Measurements from ENCODE around the gene GPR137.

DNA sequence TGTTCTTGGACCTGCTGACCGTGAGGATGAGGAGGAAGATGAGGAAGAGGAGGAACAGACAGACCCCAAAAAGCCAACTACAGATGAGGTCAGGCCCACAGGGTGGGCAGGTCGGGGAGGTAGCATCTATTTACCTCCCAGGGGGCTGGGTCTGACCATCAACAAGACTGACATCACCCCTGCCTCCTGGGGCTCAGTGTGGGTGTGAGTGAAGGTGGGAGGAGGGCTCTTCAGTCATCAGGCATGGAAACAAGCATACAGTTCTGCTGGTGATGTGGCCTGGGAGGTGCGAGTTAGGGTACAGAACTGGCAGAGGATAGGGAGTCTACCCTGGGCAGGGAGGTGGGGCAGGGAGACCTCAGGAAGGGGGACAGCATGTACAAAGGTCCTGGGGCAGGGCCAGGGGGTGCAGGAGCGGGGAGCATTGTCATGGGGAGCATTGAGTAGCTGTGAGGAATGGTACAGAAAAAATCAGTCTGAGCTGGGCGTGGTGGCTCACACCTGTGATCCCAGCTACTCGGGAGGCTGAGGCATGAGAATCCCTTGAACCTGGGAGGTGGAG, 25.4 kb upstream of the GPR137 start:
- TF ChIP-seq, protein P1, sequence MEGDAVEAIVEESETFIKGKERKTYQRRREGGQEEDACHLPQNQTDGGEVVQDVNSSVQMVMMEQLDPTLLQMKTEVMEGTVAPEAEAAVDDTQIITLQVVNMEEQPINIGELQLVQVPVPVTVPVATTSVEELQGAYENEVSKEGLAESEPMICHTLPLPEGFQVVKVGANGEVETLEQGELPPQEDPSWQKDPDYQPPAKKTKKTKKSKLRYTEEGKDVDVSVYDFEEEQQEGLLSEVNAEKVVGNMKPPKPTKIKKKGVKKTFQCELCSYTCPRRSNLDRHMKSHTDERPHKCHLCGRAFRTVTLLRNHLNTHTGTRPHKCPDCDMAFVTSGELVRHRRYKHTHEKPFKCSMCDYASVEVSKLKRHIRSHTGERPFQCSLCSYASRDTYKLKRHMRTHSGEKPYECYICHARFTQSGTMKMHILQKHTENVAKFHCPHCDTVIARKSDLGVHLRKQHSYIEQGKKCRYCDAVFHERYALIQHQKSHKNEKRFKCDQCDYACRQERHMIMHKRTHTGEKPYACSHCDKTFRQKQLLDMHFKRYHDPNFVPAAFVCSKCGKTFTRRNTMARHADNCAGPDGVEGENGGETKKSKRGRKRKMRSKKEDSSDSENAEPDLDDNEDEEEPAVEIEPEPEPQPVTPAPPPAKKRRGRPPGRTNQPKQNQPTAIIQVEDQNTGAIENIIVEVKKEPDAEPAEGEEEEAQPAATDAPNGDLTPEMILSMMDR (IDR thresholded peaks at IDR 0.05) = no peak
- no peak for TF ChIP-seq EZH2 (IDR thresholded peaks at IDR 0.05)

Measured in neural progenitor cell (in vitro differentiated cells).